GM23248 (cell line): ENCODE data around the gene FZD10. TPM values are rescaled to one million over a fixed set of nuclear protein-coding genes. Genes with fewer than 3 reads are reported as not detected.

ENCODE experiments used
- DNase-seq: peaks from one replicate; pipeline ENCODE4 v3.0.0-alpha.2; 2015
- H2AFZ ChIP-seq: fragments of 200-600 bp; sonication (generic); 2 replicates; pipeline ENCODE4 v1.6.1; 2016; ENCODE audit warnings: antibody characterized with exemption
- H3F3A ChIP-seq: fragments of 200-600 bp; sonication (generic); 2 replicates; pipeline ENCODE4 v1.6.1; 2016; ENCODE audit warnings: mild to moderate bottlenecking, antibody characterized with exemption, mixed run types; ENCODE audit not compliant: insufficient read depth
- H3K27ac ChIP-seq: fragments of 200-600 bp; sonication (generic); 2 replicates; pipeline ENCODE4 v1.5.1; 2016; ENCODE audit warnings: mild to moderate bottlenecking
- H3K27me3 ChIP-seq: fragments of 200-600 bp; sonication (generic); replicated peaks from 2 replicates; pipeline ENCODE4 v1.6.1; 2016; ENCODE audit warnings: mild to moderate bottlenecking; ENCODE audit not compliant: insufficient read depth
- H3K36me3 ChIP-seq: fragments of 200-600 bp; sonication (generic); 2 replicates; pipeline ENCODE4 v1.6.1; 2016; ENCODE audit warnings: low read depth, mild to moderate bottlenecking
- H3K4me1 ChIP-seq: fragments of 200-600 bp; sonication (generic); 2 replicates; pipeline ENCODE4 v1.6.1; 2016; ENCODE audit warnings: mild to moderate bottlenecking; ENCODE audit not compliant: insufficient read depth
- H3K4me2 ChIP-seq: fragments of 200-600 bp; sonication (generic); one replicate; pipeline ENCODE4 v1.6.1; 2016; ENCODE audit warnings: mild to moderate bottlenecking; ENCODE audit not compliant: unreplicated experiment
- H3K4me3 ChIP-seq: fragments of 200-600 bp; sonication (generic); 2 replicates; pipeline ENCODE4 v1.5.1; 2016; ENCODE audit warnings: mild to moderate bottlenecking
- H3K79me2 ChIP-seq: fragments of 200-600 bp; sonication (generic); 2 replicates; pipeline ENCODE4 v1.6.1; 2016; ENCODE audit warnings: mild to moderate bottlenecking; ENCODE audit not compliant: insufficient read depth
- H3K9ac ChIP-seq: fragments of 200-600 bp; sonication (generic); 2 replicates; pipeline ENCODE4 v1.6.1; 2016; ENCODE audit warnings: mild to moderate bottlenecking
- H3K9me2 ChIP-seq: fragments of 200-600 bp; sonication (generic); 2 replicates; pipeline ENCODE4 v1.6.1; 2016; ENCODE audit warnings: mixed run types, mild to moderate bottlenecking, moderate library complexity; ENCODE audit not compliant: insufficient read depth
- H3K9me3 ChIP-seq: fragments of 200-600 bp; sonication (generic); one replicate; pipeline ENCODE4 v1.6.1; 2017; ENCODE audit warnings: low read depth
- H4K20me1 ChIP-seq: fragments of 200-600 bp; sonication (generic); 2 replicates; pipeline ENCODE4 v1.6.0; 2016; ENCODE audit not compliant: insufficient read depth
- EZH2 ChIP-seq: fragments of 200-600 bp; sonication (generic); IDR thresholded peaks from 2 replicates; pipeline ENCODE4 v1.6.1; 2018; ENCODE audit warnings: antibody characterized with exemption, mild to moderate bottlenecking; ENCODE audit not compliant: insufficient read depth, poor library complexity, severe bottlenecking
- EZH2phosphoT487 ChIP-seq: fragments of 200-600 bp; sonication (generic); IDR thresholded peaks from 2 replicates; pipeline ENCODE4 v1.6.1; 2018; ENCODE audit warnings: antibody characterized with exemption, moderate library complexity, mild to moderate bottlenecking, low read depth; ENCODE audit not compliant: insufficient read depth
- WGBS, 2 experiments: methylation state at CpG; one replicate each; pipeline ENCODE4 v1.1.6; 2015 to 2017; ENCODE audit warnings: low lambda C conversion rate in 2 of 2, low coverage in 1 of 2; ENCODE audit errors: missing lambda C conversion rate in 2 of 2; 5-methylcytosine and 5-hydroxymethylcytosine counted together
- in situ Hi-C: fragments of 300-500 bp; cut with MboI; formaldehyde crosslinking; loops from 2 replicates; pipeline ENCODE4 v1.15.0; 2020
- polyA plus RNA-seq: library from polyadenylated mRNA; unstranded; fragments of >200 nt; fragmentation: Nextera tagmentation; extraction: Ambion mirVana; gene quantifications from 2 replicates; pipeline ENCODE4 v1.2.1, GENCODE V29; 2016
- total RNA-seq: library from RNA; depleted of rRNA; stranded (reverse); fragments of >200 nt; shearing (Covaris generic); gene quantifications from 2 replicates; pipeline ENCODE4 v1.2.3, GENCODE V29; 2014

Gene FZD10
- total and polyA plus RNA-seq, 2 experiments from 2014 or later: not detected

GRCh38 chr12:130128790-130129735 is 33.2 kb upstream of the FZD10 start:
- no peak overlapping the region for H3K4me2 ChIP-seq
- H3K9me2 ChIP-seq: no peaks in the 10 kb centered on the region
- no peaks in the 10 kb centered on the region for H3F3A ChIP-seq
- H3K4me3 ChIP-seq: no peak overlapping the region
- H3K9me3 ChIP-seq: no peaks in the 10 kb centered on the region
- 64 to 67% methylated on average over 15 of the region's 15 CpGs for WGBS, 2 experiments
- in situ Hi-C loops: no loop called here
- no peaks in the 10 kb centered on the region for H3K79me2 ChIP-seq
- H3K36me3 ChIP-seq: no peaks in the 10 kb centered on the region
- no peak for TF ChIP-seq EZH2
- TF ChIP-seq EZH2phosphoT487: no peak
- no peak overlapping the region for H2AFZ ChIP-seq
- no peaks in the 10 kb centered on the region for H4K20me1 ChIP-seq
- H3K27ac ChIP-seq: no peak overlapping the region
- DNase-seq: no peak
- H3K4me1 ChIP-seq: no peaks in the 10 kb centered on the region
- no peaks in the 10 kb centered on the region for H3K27me3 ChIP-seq
- no peak overlapping the region for H3K9ac ChIP-seq

- peak; percentile 2 for DNase-seq
- Histone ChIP-seq H3K9me2 (no peaks in the 10 kb centered on the region), H3K9me3 (no peaks in the 10 kb centered on the region), H4K20me1 (no peaks in the 10 kb centered on the region), H3K4me1 (no peaks in the 10 kb centered on the region), H3K27ac (no peak overlapping the region), H3K4me2 (no peak overlapping the region), H3K36me3 (no peaks in the 10 kb centered on the region), H3K79me2 (no peaks in the 10 kb centered on the region), H2AFZ (no peak overlapping the region), H3K4me3 (no peak overlapping the region), H3K27me3 (no peaks in the 10 kb centered on the region), H3F3A (no peaks in the 10 kb centered on the region), H3K9ac (no peak overlapping the region)
- TF ChIP-seq EZH2: no peak
- TF ChIP-seq EZH2phosphoT487: no peak
- in situ Hi-C loops: no loop called here
- WGBS, 2 experiments: 2 to 3% methylated on average over 6 of the region's 6 CpGs
Observed at GRCh38 chr12:130130346-130130745, 31.9 kb upstream of the FZD10 start.

GRCh38 chr12:130131025-130131424 is 31.2 kb upstream of the FZD10 start:
- no peak overlapping the region for H3K4me3 ChIP-seq
- in situ Hi-C loops: no loop called here
- no peak overlapping the region for H2AFZ ChIP-seq
- H3K4me1 ChIP-seq: no peaks in the 10 kb centered on the region
- H3F3A ChIP-seq: no peaks in the 10 kb centered on the region
- no peak overlapping the region for H3K27ac ChIP-seq
- no peaks in the 10 kb centered on the region for H3K36me3 ChIP-seq
- H3K27me3 ChIP-seq: no peaks in the 10 kb centered on the region
- H3K9me3 ChIP-seq: no peaks in the 10 kb centered on the region
- no peaks in the 10 kb centered on the region for H3K9me2 ChIP-seq
- H3K79me2 ChIP-seq: no peaks in the 10 kb centered on the region
- H4K20me1 ChIP-seq: no peaks in the 10 kb centered on the region
- no peak for DNase-seq
- no peak overlapping the region for H3K4me2 ChIP-seq
- no peak overlapping the region for H3K9ac ChIP-seq
- TF ChIP-seq EZH2 (no peak), EZH2phosphoT487 (no peak)
- WGBS, 2 experiments: 68 to 69% methylated on average over 13 to 14 of the region's 14 CpGs

- no peak overlapping the region for H3K9ac ChIP-seq
- WGBS, 2 experiments: 79 to 83% methylated on average over 8 of the region's 8 CpGs
Observed at GRCh38 chr12:130131801-130132200, 30.5 kb upstream of the FZD10 start.

More at GRCh38 chr12:130131801-130132200, 30.5 kb upstream of the FZD10 start:
- no peaks in the 10 kb centered on the region for H4K20me1 ChIP-seq
- H3K9me2 ChIP-seq: no peaks in the 10 kb centered on the region
- no peak overlapping the region for H3K27ac ChIP-seq
- TF ChIP-seq EZH2phosphoT487: no peak
- TF ChIP-seq EZH2: no peak
- no peaks in the 10 kb centered on the region for H3K79me2 ChIP-seq
- H3K9me3 ChIP-seq: no peaks in the 10 kb centered on the region
- H3K4me2 ChIP-seq: no peak overlapping the region
- H3F3A ChIP-seq: no peaks in the 10 kb centered on the region
- no peaks in the 10 kb centered on the region for H3K27me3 ChIP-seq
- no peak for DNase-seq
- no peak overlapping the region for H3K4me3 ChIP-seq
- H3K4me1 ChIP-seq: no peaks in the 10 kb centered on the region
- no peak overlapping the region for H2AFZ ChIP-seq
- H3K36me3 ChIP-seq: no peaks in the 10 kb centered on the region
- in situ Hi-C loops: no loop called here
